Mesothelial cell of epicardium (in vitro differentiated cells): ENCODE measurements around the gene HIGD1A. TPM values are rescaled to one million over a fixed set of nuclear protein-coding genes. Genes with fewer than 3 reads are reported as not detected.
A peak's percentile ranks its signal among the peaks of the same experiment; 100 is the strongest.

Source experiments
- DNase-seq, 2 experiments: peaks; one replicate each; pipeline ENCODE4 v3.0.0; 2021; ENCODE audit warnings: low spot score in 2 of 2; ENCODE audit not compliant: unreplicated experiment in 2 of 2
- H3K27ac Mint-ChIP-seq: 2 replicates; pipeline ENCODE4 v1.8.0; 2021; ENCODE audit warnings: mixed read lengths
- H3K27me3 Mint-ChIP-seq: 2 replicates; pipeline ENCODE4 v1.8.0; 2021; ENCODE audit warnings: low read depth, mixed read lengths
- H3K36me3 Mint-ChIP-seq: 2 replicates; pipeline ENCODE4 v1.8.0; 2021; ENCODE audit warnings: mixed read lengths
- H3K4me1 Mint-ChIP-seq: 2 replicates; pipeline ENCODE4 v1.8.0; 2021; ENCODE audit warnings: mixed read lengths
- H3K4me3 Mint-ChIP-seq: 2 replicates; pipeline ENCODE4 v1.8.0; 2021; ENCODE audit warnings: mild to moderate bottlenecking, moderate library complexity, mixed read lengths
- H3K9me3 Mint-ChIP-seq: 2 replicates; pipeline ENCODE4 v1.8.0; 2021; ENCODE audit warnings: mixed read lengths
- CTCF ChIP-seq: fragments of 200-600 bp; sonication (generic); IDR thresholded peaks from one replicate; pipeline ENCODE4 v1.5.0; 2021; ENCODE audit warnings: antibody characterized with exemption; ENCODE audit not compliant: unreplicated experiment
- total RNA-seq: library from RNA; stranded (reverse); gene quantifications from 3 replicates; pipeline ENCODE4 v1.2.1, GENCODE V29; 2021

Gene HIGD1A
- total RNA-seq, 1 donor from 2014 or later, result 63.9 TPM

GRCh38 chr3:42752961-42753360 lies 51.3 kb downstream of the HIGD1A start:
- Mint-ChIP-seq H3K4me1 (peaks cover 12% of the 10 kb centered on the region), H3K27me3 (no peaks in the 10 kb centered on the region), H3K4me3 (no peak overlapping the region), H3K9me3 (no peaks in the 10 kb centered on the region), H3K36me3 (no peaks in the 10 kb centered on the region), H3K27ac (no peak overlapping the region)
- TF ChIP-seq CTCF, result no peak
- DNase-seq, result peak in 1 of 2 experiments; percentile 9

GRCh38 chr3:42752441-42752840 lies 51.8 kb downstream of the HIGD1A start:
- no peaks in the 10 kb centered on the region for H3K9me3 Mint-ChIP-seq
- TF ChIP-seq CTCF, result no peak
- H3K4me3 Mint-ChIP-seq, result no peak overlapping the region
- peaks cover 13% of the 10 kb centered on the region for H3K4me1 Mint-ChIP-seq
- DNase-seq, result peak in 1 of 2 experiments; percentile 22
- H3K27me3 Mint-ChIP-seq, result no peaks in the 10 kb centered on the region
- H3K36me3 Mint-ChIP-seq, result no peaks in the 10 kb centered on the region
- no peak overlapping the region for H3K27ac Mint-ChIP-seq

GRCh38 chr3:42751609-42752008 lies 52.7 kb downstream of the HIGD1A start:
- no peak for TF ChIP-seq CTCF
- no peaks in the 10 kb centered on the region for H3K36me3 Mint-ChIP-seq
- H3K9me3 Mint-ChIP-seq, result no peaks in the 10 kb centered on the region

GRCh38 chr3:42750834-42751233 lies 53.5 kb downstream of the HIGD1A start:
- no peaks in the 10 kb centered on the region for H3K36me3 Mint-ChIP-seq
- peak in 1 of 2 experiments; percentile 25 for DNase-seq
- TF ChIP-seq CTCF, result no peak
- H3K4me3 Mint-ChIP-seq, result no peak overlapping the region
- no peaks in the 10 kb centered on the region for H3K27me3 Mint-ChIP-seq
- no peaks in the 10 kb centered on the region for H3K9me3 Mint-ChIP-seq
- H3K27ac Mint-ChIP-seq, result no peak overlapping the region
- H3K4me1 Mint-ChIP-seq, result peaks cover 24% of the 10 kb centered on the region

More at GRCh38 chr3:42751609-42752008, 52.7 kb downstream of the HIGD1A start:
- no peak overlapping the region for H3K4me3 Mint-ChIP-seq
- H3K27me3 Mint-ChIP-seq, result no peaks in the 10 kb centered on the region
- peaks cover 17% of the 10 kb centered on the region for H3K4me1 Mint-ChIP-seq
- no peak overlapping the region for H3K27ac Mint-ChIP-seq
- peak in 1 of 2 experiments; percentile 37 for DNase-seq

- no peaks in the 10 kb centered on the region for H3K27me3 Mint-ChIP-seq
- H3K4me1 Mint-ChIP-seq, result peaks cover 30% of the 10 kb centered on the region
- H3K36me3 Mint-ChIP-seq, result no peaks in the 10 kb centered on the region
- H3K4me3 Mint-ChIP-seq, result no peak overlapping the region
- DNase-seq, result peak in 1 of 2 experiments; percentile 40
- TF ChIP-seq CTCF, result no peak
- H3K9me3 Mint-ChIP-seq, result no peaks in the 10 kb centered on the region
- H3K27ac Mint-ChIP-seq, result peak overlapping the region; percentile 61
Observed at GRCh38 chr3:42749753-42750231, 54.5 kb downstream of the HIGD1A start.
